H1 (cell line): Measurements from ENCODE around the gene MELK. TPM values are rescaled to one million over a fixed set of nuclear protein-coding genes. Genes with fewer than 3 reads are reported as not detected.

ENCODE experiments used
- CTCF ChIA-PET: fragments of 300-600 bp; sonication (Branson Sonifier 250); formaldehyde crosslinking; loops from one replicate; lab custom pipeline; 2021; ENCODE audit not compliant: partially characterized antibody; lab: Charles Lee
- POLR2A ChIA-PET: fragments of 300-600 bp; sonication (Branson Sonifier 250); formaldehyde crosslinking; loops from one replicate; lab custom pipeline; 2021; ENCODE audit warnings: inconsistent platforms; ENCODE audit not compliant: partially characterized antibody; lab: Charles Lee
- DNase-seq, 2 experiments: peaks; one replicate each; pipeline versions ENCODE4 v3.0.0 to v3.0.0-alpha.2; 2010 to 2022; ENCODE audit warnings: low spot score in 2 of 2, low read depth in 1 of 2, mixed read lengths in 1 of 2
- FAIRE-seq: peaks from 2 replicates; lab custom pipeline; 2011; peaks lifted over from hg19 to GRCh38; lab: Jason Lieb, UNC
- H2AFZ ChIP-seq: 2 replicates; pipeline ENCODE4 v1.8.1; 2012; ENCODE audit warnings: low read length, inconsistent platforms
- H2AK5ac ChIP-seq: 2 replicates; pipeline ENCODE4 v1.6.1; 2013; ENCODE audit warnings: low read depth, low read length
- H2BK120ac ChIP-seq: replicated peaks from 2 replicates; pipeline ENCODE3; 2013; ENCODE audit warnings: low read depth, low read length, inconsistent platforms
- H2BK12ac ChIP-seq: 2 replicates; pipeline ENCODE4 v1.6.1; 2013; ENCODE audit warnings: low read depth, low read length
- H2BK15ac ChIP-seq: 2 replicates; pipeline ENCODE4 v1.6.1; 2013; ENCODE audit warnings: low read length
- H2BK20ac ChIP-seq: 2 replicates; pipeline ENCODE4 v1.6.1; 2013; ENCODE audit warnings: low read length
- H2BK5ac ChIP-seq: 2 replicates; pipeline ENCODE4 v1.6.1; 2013; ENCODE audit warnings: low read depth, low read length
- H3K14ac ChIP-seq: 2 replicates; pipeline ENCODE4 v1.6.1; 2013; ENCODE audit warnings: inconsistent platforms; ENCODE audit not compliant: insufficient read length
- H3K18ac ChIP-seq: 2 replicates; pipeline ENCODE4 v1.6.1; 2013; ENCODE audit warnings: low read length; ENCODE audit errors: extremely low read depth
- H3K23ac ChIP-seq: 2 replicates; pipeline ENCODE4 v1.6.1; 2013; ENCODE audit warnings: inconsistent platforms; ENCODE audit not compliant: insufficient read length
- H3K23me2 ChIP-seq: 2 replicates; pipeline ENCODE4 v1.6.1; 2013; ENCODE audit warnings: low read depth, low read length
- H3K27ac ChIP-seq: 2 replicates; pipeline ENCODE4 v1.6.1; 2011; ENCODE audit warnings: low read depth, low read length, inconsistent platforms
- H3K27me3 ChIP-seq, 4 experiments: replicated peaks in 1 of 4; 1 replicate in 1 of 4; 2 replicates in 3 of 4; pipeline versions ENCODE4 v1.6.1 to v1.8.1; 2011 to 2013; ENCODE audit warnings: low read length in 3 of 4, mild to moderate bottlenecking in 3 of 4, inconsistent platforms in 2 of 4, mixed read lengths in 2 of 4, moderate library complexity in 1 of 4; ENCODE audit not compliant: control insufficient read depth in 3 of 4, insufficient read depth in 3 of 4; ENCODE audit errors: extremely low read depth in 1 of 4
- H3K36me3 ChIP-seq, 4 experiments: 2 replicates each; pipeline versions ENCODE4 v1.6.1 to v1.8.1; 2011 to 2013; ENCODE audit warnings: mild to moderate bottlenecking in 4 of 4, low read length in 3 of 4, moderate library complexity in 2 of 4, control low read depth in 1 of 4, inconsistent platforms in 1 of 4; ENCODE audit not compliant: insufficient read depth in 4 of 4, control insufficient read depth in 2 of 4
- H3K4ac ChIP-seq: replicated peaks from 2 replicates; pipeline ENCODE3; 2013; ENCODE audit warnings: low read length, low read depth, mixed read lengths, inconsistent platforms; ENCODE audit not compliant: insufficient read length
- H3K4me1 ChIP-seq, 4 experiments: replicated peaks in 1 of 4; 1 replicate in 1 of 4; 2 replicates in 3 of 4; pipeline versions ENCODE4 v1.6.1 to v1.8.1; 2011 to 2013; ENCODE audit warnings: low read length in 3 of 4, inconsistent platforms in 2 of 4, mixed read lengths in 1 of 4; ENCODE audit not compliant: insufficient read depth in 4 of 4, control insufficient read depth in 3 of 4
- H3K4me2 ChIP-seq, 2 experiments: 2 replicates each; pipeline versions ENCODE4 v1.6.1 to v1.8.1; 2011 to 2013; ENCODE audit warnings: low read depth in 2 of 2, low read length in 2 of 2, control low read depth in 1 of 2, inconsistent platforms in 1 of 2, mild to moderate bottlenecking in 1 of 2; ENCODE audit not compliant: insufficient read depth in 1 of 2
- H3K4me3 ChIP-seq, 4 experiments: fragments of 200-600, 300-600 bp in 1 of 4; sonication (generic), shearing (Covaris generic), sonication (Bioruptor Twin) in 1 of 4; 2 replicates each; pipeline versions ENCODE4 v1.5.1 to v1.8.1; 2011 to 2016; ENCODE audit warnings: low read length in 4 of 4, low read depth in 3 of 4, control low read depth in 2 of 4, inconsistent platforms in 2 of 4, mild to moderate bottlenecking in 2 of 4, mixed read lengths in 1 of 4, moderate library complexity in 1 of 4; ENCODE audit not compliant: insufficient read depth in 2 of 4; ENCODE audit errors: extremely low read depth in 1 of 4
- H3K56ac ChIP-seq: replicated peaks from 2 replicates; pipeline ENCODE3; 2013; ENCODE audit warnings: low read depth, mild to moderate bottlenecking, mixed read lengths, low read length, inconsistent platforms; ENCODE audit not compliant: insufficient read length
- H3K79me1 ChIP-seq: 2 replicates; pipeline ENCODE4 v1.6.1; 2013; ENCODE audit warnings: low read depth, low read length, control low read depth
- H3K79me2 ChIP-seq, 2 experiments: 2 replicates each; pipeline versions ENCODE4 v1.6.1 to v1.8.1; 2012 to 2013; ENCODE audit warnings: low read length in 2 of 2, mild to moderate bottlenecking in 2 of 2, inconsistent platforms in 1 of 2; ENCODE audit not compliant: insufficient read depth in 2 of 2, control insufficient read depth in 1 of 2
- H3K9ac ChIP-seq, 4 experiments: replicated peaks in 1 of 4; 1 replicate in 1 of 4; 2 replicates in 3 of 4; pipeline versions ENCODE4 v1.6.1 to v1.8.1; 2011 to 2013; ENCODE audit warnings: low read depth in 3 of 4, low read length in 3 of 4, control low read depth in 2 of 4, mild to moderate bottlenecking in 2 of 4, moderate library complexity in 2 of 4, inconsistent platforms in 1 of 4; ENCODE audit errors: extremely low read depth in 1 of 4
- H3K9me3 ChIP-seq, 2 experiments: 2 replicates each; pipeline versions ENCODE4 v1.6.1 to v1.8.1; 2012 to 2013; ENCODE audit warnings: mild to moderate bottlenecking in 2 of 2, moderate library complexity in 2 of 2, control low read depth in 1 of 2, inconsistent platforms in 1 of 2, low read depth in 1 of 2, low read length in 1 of 2, mixed read lengths in 1 of 2; ENCODE audit not compliant: insufficient read depth in 2 of 2
- H4K20me1 ChIP-seq, 2 experiments: replicated peaks in 1 of 2; 2 replicates each; pipeline versions ENCODE3 to v1.8.1; 2011 to 2013; ENCODE audit warnings: inconsistent platforms in 2 of 2, low read length in 2 of 2, mild to moderate bottlenecking in 1 of 2; ENCODE audit not compliant: insufficient read depth in 2 of 2, control insufficient read depth in 1 of 2
- H4K5ac ChIP-seq: 2 replicates; pipeline ENCODE4 v1.6.1; 2013; ENCODE audit warnings: low read length, low read depth, mixed read lengths, inconsistent platforms; ENCODE audit not compliant: insufficient read length
- H4K8ac ChIP-seq: 2 replicates; pipeline ENCODE4 v1.8.0; 2013; ENCODE audit warnings: mild to moderate bottlenecking, moderate library complexity, low read length, inconsistent platforms; ENCODE audit not compliant: insufficient read depth; ENCODE audit errors: extremely low read depth
- H4K91ac ChIP-seq: replicated peaks from 2 replicates; pipeline ENCODE3; 2013; ENCODE audit warnings: low read length, mixed read lengths, inconsistent platforms; ENCODE audit not compliant: insufficient read length
- ATF3 ChIP-seq: IDR thresholded peaks from 2 replicates; pipeline ENCODE4 v1.6.1; 2011; ENCODE audit warnings: low read depth, mild to moderate bottlenecking, low read length; ENCODE audit not compliant: insufficient read depth
- BACH1 ChIP-seq: IDR thresholded peaks from 2 replicates; pipeline ENCODE4 v1.6.1; 2012; ENCODE audit warnings: low read length, improper control_type of control experiment
- CBX8 ChIP-seq: fragments of 300-800, 300-1000 bp; sonication (generic); IDR thresholded peaks from 2 replicates; pipeline ENCODE4 v1.7.1; 2016; ENCODE audit warnings: low read depth, low read length, borderline replicate concordance
- CHD1 ChIP-seq: IDR thresholded peaks from 2 replicates; pipeline ENCODE4 v1.6.1; 2012; ENCODE audit warnings: low read depth, low read length, improper control_type of control experiment
- E2F6 ChIP-seq: IDR thresholded peaks from 2 replicates; pipeline ENCODE4 v1.6.1; 2012; ENCODE audit warnings: inconsistent platforms
- GABPA ChIP-seq: IDR thresholded peaks from 2 replicates; pipeline ENCODE4 v1.6.1; 2011; ENCODE audit warnings: mild to moderate bottlenecking, low read length, moderate library complexity, borderline replicate concordance; ENCODE audit not compliant: insufficient read depth
- JUND ChIP-seq: IDR thresholded peaks from 2 replicates; pipeline ENCODE4 v1.6.1; 2011; ENCODE audit warnings: mild to moderate bottlenecking, improper control_type of control experiment, low read length
- POLR2A ChIP-seq, 2 experiments: IDR thresholded peaks; 1 replicate in 1 of 2; 2 replicates in 1 of 2; pipeline ENCODE4 v1.6.1; 2011; ENCODE audit warnings: low read depth in 2 of 2, low read length in 2 of 2, mild to moderate bottlenecking in 2 of 2; ENCODE audit errors: control extremely low read depth in 1 of 2
- SP1 ChIP-seq: IDR thresholded peaks from 2 replicates; pipeline ENCODE4 v1.6.1; 2011; ENCODE audit warnings: low read depth, low read length
- WGBS, 2 experiments: shearing (Covaris generic) in 1 of 2; methylation state at CpG; one replicate each; pipeline versions ENCODE4 v1.1.6 to v1.1.7; 2013 to 2015; ENCODE audit warnings: low lambda C conversion rate in 2 of 2, mixed read lengths in 2 of 2, inconsistent platforms in 1 of 2, low coverage in 1 of 2, missing lambda C conversion rate in 1 of 2; ENCODE audit not compliant: insufficient replicate concordance in 2 of 2, insufficient coverage in 1 of 2, insufficient read length in 1 of 2; ENCODE audit errors: extremely low coverage in 1 of 2, missing lambda C conversion rate in 1 of 2; 5-methylcytosine and 5-hydroxymethylcytosine counted together
- polyA plus RNA-seq, 7 experiments: library from polyadenylated mRNA; depleted of rRNA in 3 of 7; stranded (reverse) in 5 of 7; unstranded in 2 of 7; fragments of >200 nt in 5 of 7; fragments of 200-250 nt in 2 of 7; gene quantifications; 1 replicate in 5 of 7; 2 replicates in 1 of 7; 4 replicates in 1 of 7; pipeline versions ENCODE4 v1.2.1 to v1.2.3, GENCODE V29; 2011 to 2013; ENCODE audit warnings: missing spikeins in 2 of 7, mixed read lengths in 2 of 7
- total RNA-seq: library from RNA; stranded (reverse); fragmentation: NEBNext Ultra II Directional; extraction: Animal tissue kit (Norgen Biotek cat#: 25700); gene quantifications from 2 replicates; pipeline ENCODE4 v1.2.1, GENCODE V29; 2021

MELK gene
- total and polyA plus RNA-seq, 2 of the 8 experiments (the other 6 are each of a cell fraction or from before 2014, with no cell fraction given), result 26.2 to 53.1 TPM

GRCh38 chr9:36679710-36680109 lies 107.0 kb downstream of the MELK start:
- Histone ChIP-seq H3K4ac (no peak overlapping the region), H3K36me3 (peaks cover 0 to 22% (median 10%) of the 10 kb centered on the region in 4 experiments; a peak in 3 of 8 replicates), H3K18ac (no peak overlapping the region), H3K4me3 (no peak overlapping the region), H4K5ac (no peak overlapping the region)
- CTCF ChIA-PET, result no interaction called here
- no peak for FAIRE-seq
- TF ChIP-seq POLR2A (IDR thresholded peaks at IDR 0.05; ENCODE audit: control extremely low read depth in 1 of 2, low read depth in 2 of 2, low read length in 2 of 2) (no peak), BACH1 (no peak), ATF3 (no peak), GABPA (no peak), SP1 (no peak), E2F6 (no peak), CBX8 (no peak), JUND (no peak), CHD1 (no peak)
- TF ChIP-seq, all 59 proteins: peak for 0
- Histone ChIP-seq H2BK15ac (no peak overlapping the region), H3K27ac (no peak overlapping the region), H3K14ac (no peak overlapping the region), H4K91ac (no peak overlapping the region), H4K20me1 (no peaks in the 10 kb centered on the region), H3K79me2 (no peaks in the 10 kb centered on the region), H3K23ac (no peak overlapping the region), H3K23me2 (no peaks in the 10 kb centered on the region), H3K79me1 (no peaks in the 10 kb centered on the region), H3K9me3 (peaks cover 9% of the 10 kb centered on the region in 2 experiments; a peak in 2 of 4 replicates), H3K4me1 (no peaks in the 10 kb centered on the region), H2AFZ (no peak overlapping the region), H2BK12ac (no peak overlapping the region), H2AK5ac (no peak overlapping the region), H3K9ac (no peak overlapping the region), H2BK120ac (no peak overlapping the region), H2BK20ac (no peak overlapping the region), H4K8ac (no peak overlapping the region), H3K56ac (no peak overlapping the region), H3K27me3 (no peaks in the 10 kb centered on the region), H2BK5ac (no peak overlapping the region), H3K4me2 (no peak overlapping the region)
- WGBS, 2 experiments, result 96% methylated on average over 2 of the region's 2 CpGs; no CpG with 5 or more reads in 1 of the 2 experiments
- POLR2A ChIA-PET, result no interaction called here
- no peak for DNase-seq
